PC-3 (cell line): ENCODE data around the gene TCP1. TPM values are rescaled to one million over a fixed set of nuclear protein-coding genes. Genes with fewer than 3 reads are reported as not detected.

Experiments used
- ATAC-seq: fragments of 200-7000 bp; cut with Tn5 transposase; 2 replicates; pipeline ENCODE4 v1.9.1; 2020; ENCODE audit warnings: mild to moderate bottlenecking, moderate library complexity
- BruUV-seq: library from RNA; stranded (reverse); fragments of 400-500 nt; replicated peaks from 2 replicates; lab custom pipeline; 2021; lab: Mats Ljungman, UMichigan
- CTCF ChIA-PET: fragments of 300-600 bp; sonication (Branson Sonifier 250); formaldehyde crosslinking; loops from one replicate; lab custom pipeline; 2022; ENCODE audit warnings: antibody characterized with exemption; lab: Charles Lee
- POLR2A ChIA-PET: fragments of 300-600 bp; sonication (Branson Sonifier 250); formaldehyde crosslinking; loops from one replicate; lab custom pipeline; 2022; ENCODE audit warnings: antibody characterized with exemption; ENCODE audit not compliant: unreplicated experiment; lab: Charles Lee
- DNase-seq: peaks from one replicate; pipeline ENCODE4 v3.0.0-alpha.2; 2015
- H2AFZ ChIP-seq: fragments of 300-600 bp; sonication (generic); 2 replicates; pipeline ENCODE4 v1.6.0; 2016; ENCODE audit warnings: antibody characterized with exemption, low read length
- H3F3A ChIP-seq: fragments of 300-600 bp; sonication (generic); one replicate; pipeline ENCODE4 v1.6.0; 2017; ENCODE audit warnings: antibody characterized with exemption, low read length, control low read depth, mild to moderate bottlenecking; ENCODE audit not compliant: unreplicated experiment
- H3K27ac ChIP-seq: fragments of 300-600 bp; sonication (generic); 2 replicates; pipeline ENCODE4 v1.5.1; 2016; ENCODE audit warnings: mild to moderate bottlenecking, low read length
- H3K27me3 ChIP-seq: fragments of 300-600 bp; sonication (generic); 2 replicates; pipeline ENCODE4 v1.6.1; 2016; ENCODE audit warnings: low read length, mixed read lengths
- H3K36me3 ChIP-seq: fragments of 300-600 bp; sonication (generic); 2 replicates; pipeline ENCODE4 v1.6.1; 2016; ENCODE audit warnings: low read depth, mixed run types, low read length, mixed read lengths
- H3K4me1 ChIP-seq: fragments of 300-600 bp; sonication (generic); 2 replicates; pipeline ENCODE4 v1.5.1; 2016; ENCODE audit warnings: low read length; ENCODE audit not compliant: insufficient read depth
- H3K4me2 ChIP-seq: fragments of 300-600 bp; sonication (generic); 2 replicates; pipeline ENCODE4 v1.6.0; 2016; ENCODE audit warnings: low read length
- H3K4me3 ChIP-seq: fragments of 300-600 bp; sonication (generic); 2 replicates; pipeline ENCODE4 v1.5.1; 2016; ENCODE audit warnings: mild to moderate bottlenecking, low read length, mixed read lengths
- H3K79me2 ChIP-seq: fragments of 300-600 bp; sonication (generic); 2 replicates; pipeline ENCODE4 v1.6.1; 2017; ENCODE audit warnings: low read length, mixed read lengths
- H3K9ac ChIP-seq: fragments of 300-600 bp; sonication (generic); 2 replicates; pipeline ENCODE4 v1.6.0; 2016; ENCODE audit warnings: mild to moderate bottlenecking, low read length
- H3K9me2 ChIP-seq: fragments of 300-600 bp; sonication (generic); replicated peaks from 2 replicates; pipeline ENCODE4 v1.6.1; 2016; ENCODE audit warnings: mixed run types, low read length, mixed read lengths
- H3K9me3 ChIP-seq: fragments of 300-600 bp; sonication (generic); 2 replicates; pipeline ENCODE4 v1.6.1; 2016; ENCODE audit warnings: low read length, mixed read lengths
- H4K20me1 ChIP-seq: fragments of 300-600 bp; sonication (generic); 2 replicates; pipeline ENCODE4 v1.6.1; 2016; ENCODE audit warnings: low read length, mixed read lengths
- EZH2 ChIP-seq: fragments of 300-600 bp; sonication (generic); IDR thresholded peaks from one replicate; pipeline ENCODE4 v1.6.1; 2017; ENCODE audit warnings: antibody characterized with exemption, mild to moderate bottlenecking, low read length; ENCODE audit not compliant: unreplicated experiment
- EZH2phosphoT487 ChIP-seq: fragments of 300-600 bp; sonication (generic); IDR thresholded peaks from 2 replicates; pipeline ENCODE4 v1.6.1; 2018; ENCODE audit warnings: mild to moderate bottlenecking, antibody characterized with exemption, low read length, borderline replicate concordance
- intact Hi-C: fragments of 100-400 bp; cut with micrococcal nuclease; formaldehyde crosslinking; loops from 2 replicates; pipeline ENCODE4 v1.9.0; 2023
- total RNA-seq: library from RNA; depleted of rRNA; stranded (reverse); fragments of >200 nt; gene quantifications from 2 replicates; pipeline ENCODE4 v1.2.3, GENCODE V29; 2014
- TF ChIP-seq, protein P1 (sequence below): fragments of 300-600 bp; sonication (generic); conservative IDR thresholded peaks from 2 replicates; pipeline ENCODE4 v1.5.1; 2017; ENCODE audit warnings: antibody characterized with exemption, low read depth, mild to moderate bottlenecking, low read length

Gene TCP1
- total RNA-seq, 1 experiment from 2014 or later: 280 TPM

DNA sequence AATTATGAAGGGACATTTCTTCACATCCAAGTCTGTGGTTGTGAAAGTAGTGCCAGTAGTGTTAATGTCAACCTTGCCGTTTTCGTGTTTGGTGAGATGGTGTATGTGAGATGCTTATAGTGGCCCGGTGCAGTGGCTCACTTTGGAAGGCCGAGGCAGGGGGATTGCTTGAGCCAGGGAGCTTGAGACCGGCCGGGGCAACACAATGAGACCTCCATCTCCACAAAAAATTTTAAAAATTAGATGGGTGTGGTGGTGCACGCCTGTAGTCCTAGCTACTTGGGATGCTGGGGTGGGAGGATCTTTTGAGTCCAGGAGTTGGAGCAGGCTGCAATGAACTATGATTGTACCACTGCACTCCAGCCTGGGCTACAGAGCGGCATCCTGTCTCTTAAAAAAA is 48.1 kb upstream of the TCP1 start:
- no peaks in the 10 kb centered on the region for H3K9me3 ChIP-seq
- no peaks in the 10 kb centered on the region for H3F3A ChIP-seq
- BruUV-seq: no TSS peak
- TF ChIP-seq, protein P1, sequence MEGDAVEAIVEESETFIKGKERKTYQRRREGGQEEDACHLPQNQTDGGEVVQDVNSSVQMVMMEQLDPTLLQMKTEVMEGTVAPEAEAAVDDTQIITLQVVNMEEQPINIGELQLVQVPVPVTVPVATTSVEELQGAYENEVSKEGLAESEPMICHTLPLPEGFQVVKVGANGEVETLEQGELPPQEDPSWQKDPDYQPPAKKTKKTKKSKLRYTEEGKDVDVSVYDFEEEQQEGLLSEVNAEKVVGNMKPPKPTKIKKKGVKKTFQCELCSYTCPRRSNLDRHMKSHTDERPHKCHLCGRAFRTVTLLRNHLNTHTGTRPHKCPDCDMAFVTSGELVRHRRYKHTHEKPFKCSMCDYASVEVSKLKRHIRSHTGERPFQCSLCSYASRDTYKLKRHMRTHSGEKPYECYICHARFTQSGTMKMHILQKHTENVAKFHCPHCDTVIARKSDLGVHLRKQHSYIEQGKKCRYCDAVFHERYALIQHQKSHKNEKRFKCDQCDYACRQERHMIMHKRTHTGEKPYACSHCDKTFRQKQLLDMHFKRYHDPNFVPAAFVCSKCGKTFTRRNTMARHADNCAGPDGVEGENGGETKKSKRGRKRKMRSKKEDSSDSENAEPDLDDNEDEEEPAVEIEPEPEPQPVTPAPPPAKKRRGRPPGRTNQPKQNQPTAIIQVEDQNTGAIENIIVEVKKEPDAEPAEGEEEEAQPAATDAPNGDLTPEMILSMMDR: no peak
- TF ChIP-seq EZH2phosphoT487 (no peak), EZH2 (no peak)
- H3K9me2 ChIP-seq: no peaks in the 10 kb centered on the region
- ATAC-seq (no peak), DNase-seq (no peak)
- no peaks in the 10 kb centered on the region for H3K79me2 ChIP-seq
- ChIA-PET POLR2A (no interaction called here), CTCF (no interaction called here)
- no peak overlapping the region for H3K27ac ChIP-seq
- intact Hi-C loops: no loop called here
- no peak overlapping the region for H2AFZ ChIP-seq
- no peak overlapping the region for H3K4me3 ChIP-seq
- no peaks in the 10 kb centered on the region for H4K20me1 ChIP-seq
- no peak overlapping the region for H3K9ac ChIP-seq
- no peaks in the 10 kb centered on the region for H3K27me3 ChIP-seq
- H3K4me2 ChIP-seq: no peak overlapping the region
- H3K4me1 ChIP-seq: no peaks in the 10 kb centered on the region
- H3K36me3 ChIP-seq: no peaks in the 10 kb centered on the region

DNA sequence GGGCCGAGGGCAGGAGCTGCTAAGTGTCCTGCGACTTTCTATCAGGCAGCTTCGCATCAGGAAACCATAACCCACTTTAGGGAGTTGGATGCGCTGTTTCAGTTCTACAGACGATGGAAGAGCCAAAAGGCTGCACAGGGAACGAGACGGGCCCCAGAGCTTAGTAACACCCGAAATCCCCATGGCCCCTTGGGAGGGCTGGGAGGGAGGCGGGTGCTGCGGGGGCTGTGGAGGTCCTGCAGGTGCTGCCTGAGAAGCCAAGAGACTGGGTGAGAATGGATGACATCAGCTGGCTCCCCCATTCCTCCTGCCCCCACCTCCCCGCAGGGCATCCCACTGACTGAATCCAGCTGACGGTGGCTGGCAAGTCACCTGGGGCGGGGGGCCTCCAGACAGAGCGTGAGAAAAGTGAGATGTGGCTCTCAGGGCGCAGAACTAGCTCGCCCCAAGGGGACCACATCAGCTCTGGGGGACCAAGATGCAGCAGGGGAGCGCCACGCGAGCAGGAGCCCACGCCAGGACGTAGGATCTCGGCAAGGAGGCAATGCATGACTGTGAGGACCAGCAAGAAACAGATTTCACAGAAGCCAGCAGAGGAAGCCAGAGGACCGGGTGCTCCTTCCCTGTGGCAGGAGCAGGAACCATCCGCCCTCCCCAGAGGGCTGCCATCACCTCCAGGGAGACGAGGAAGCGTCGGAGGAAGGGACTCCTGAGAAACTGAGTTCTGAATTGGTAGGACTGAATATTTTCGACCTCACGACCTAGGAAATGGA is 47.5 kb upstream of the TCP1 start:
- Histone ChIP-seq H2AFZ (no peak overlapping the region), H3K4me3 (no peak overlapping the region), H3K27me3 (no peaks in the 10 kb centered on the region), H3K27ac (no peak overlapping the region), H4K20me1 (no peaks in the 10 kb centered on the region), H3K4me2 (no peak overlapping the region), H3K36me3 (no peaks in the 10 kb centered on the region), H3K79me2 (no peaks in the 10 kb centered on the region), H3K4me1 (no peaks in the 10 kb centered on the region), H3K9me3 (no peaks in the 10 kb centered on the region), H3F3A (no peaks in the 10 kb centered on the region), H3K9me2 (no peaks in the 10 kb centered on the region), H3K9ac (no peak overlapping the region)
- intact Hi-C loops: no loop called here
- TF ChIP-seq EZH2: no peak
- no peak for TF ChIP-seq EZH2phosphoT487
- TF ChIP-seq, protein P1: no peak
- CTCF ChIA-PET: no interaction called here
- no peak for DNase-seq
- no TSS peak for BruUV-seq
- no peak for ATAC-seq
- POLR2A ChIA-PET: no interaction called here

DNA sequence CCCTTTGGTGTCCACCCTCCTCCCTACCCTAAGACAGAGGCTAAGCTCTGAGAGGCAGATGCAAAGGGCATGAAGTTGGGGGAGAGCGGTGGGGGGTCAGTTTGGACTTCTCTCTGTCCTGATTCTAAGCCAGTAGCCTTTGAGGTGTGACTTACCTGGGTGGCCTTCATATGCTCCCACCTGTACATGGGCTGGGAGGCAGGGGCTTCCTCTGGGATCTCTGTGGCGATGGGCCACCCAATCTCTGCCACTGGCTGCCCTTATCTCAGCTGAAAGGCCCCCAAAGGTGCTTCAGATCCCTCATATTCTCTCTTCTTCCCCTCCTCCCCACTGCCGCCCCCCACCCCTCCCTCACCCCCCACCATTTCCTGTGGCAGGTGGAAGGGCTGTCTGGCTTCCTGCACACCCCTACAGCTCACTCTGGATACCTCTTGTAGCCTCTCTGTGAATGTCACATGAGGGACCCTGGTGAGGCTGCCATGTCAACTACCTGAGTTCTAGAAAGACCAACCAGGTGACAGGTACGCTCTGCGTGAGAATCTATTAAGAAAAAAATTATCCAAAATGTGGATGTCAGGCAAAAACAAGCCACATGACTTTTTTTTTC is 44.7 kb upstream of the TCP1 start:
- BruUV-seq: no TSS peak
- CTCF ChIA-PET: no interaction called here
- POLR2A ChIA-PET: no interaction called here

More for the DNA sequence above, 44.7 kb upstream of the TCP1 start:
- ATAC-seq (no peak), DNase-seq (no peak)
- H3K79me2 ChIP-seq: no peaks in the 10 kb centered on the region
- H2AFZ ChIP-seq: no peak overlapping the region
- no peak overlapping the region for H3K4me2 ChIP-seq
- no peak overlapping the region for H3K4me3 ChIP-seq
- no peak overlapping the region for H3K27ac ChIP-seq
- H3K9me3 ChIP-seq: no peaks in the 10 kb centered on the region
- intact Hi-C loops: no loop called here
- no peaks in the 10 kb centered on the region for H3K36me3 ChIP-seq
- no peaks in the 10 kb centered on the region for H3K9me2 ChIP-seq
- no peaks in the 10 kb centered on the region for H3F3A ChIP-seq
- H4K20me1 ChIP-seq: no peaks in the 10 kb centered on the region
- TF ChIP-seq EZH2: no peak
- TF ChIP-seq EZH2phosphoT487: no peak
- TF ChIP-seq, protein P1: no peak
- no peaks in the 10 kb centered on the region for H3K27me3 ChIP-seq
- H3K4me1 ChIP-seq: no peaks in the 10 kb centered on the region
- H3K9ac ChIP-seq: no peak overlapping the region
